Measurements from ENCODE around the gene CES3.

Gene CES3

GRCh38 chr16:67001726-67002125 is 40.7 kb downstream of the CES3 start:
- Histone ChIP-seq H3F3A (ENCODE audit: insufficient read depth, low read length) (no peaks in the 10 kb centered on the region), H4K20me1 (ENCODE audit: insufficient read depth, low read length) (no peaks in the 10 kb centered on the region), H3K27ac (ENCODE audit: low read depth, low read length, poor library complexity, severe bottlenecking) (no peak overlapping the region), H3K27me3 (ENCODE audit: insufficient read depth, low read length) (no peaks in the 10 kb centered on the region), H3K4me1 (ENCODE audit: insufficient read depth, low read length, severe bottlenecking) (peaks cover 12% of the 10 kb centered on the region), H3K4me2 (ENCODE audit: low read length) (peak overlapping the region; percentile 70; the same call in 1 of the 2 replicates), H3K36me3 (ENCODE audit: insufficient read depth, low read length) (no peaks in the 10 kb centered on the region), H3K9me3 (ENCODE audit: low read length) (no peaks in the 10 kb centered on the region), H2AFZ (ENCODE audit: low read length) (no peak overlapping the region), H3K9ac (ENCODE audit: low read length) (no peak overlapping the region), H3K4me3 (ENCODE audit: low read depth, low read length, poor library complexity, severe bottlenecking) (no peak overlapping the region), H3K79me2 (ENCODE audit: insufficient read depth, low read length) (no peaks in the 10 kb centered on the region), H3K9me2 (ENCODE audit: low read depth, low read length) (no peaks in the 10 kb centered on the region)
- no peak for TF ChIP-seq EZH2 (IDR thresholded peaks at IDR 0.05; ENCODE audit: borderline replicate concordance, low read length)
- no peak for TF ChIP-seq CTCF (IDR thresholded peaks at IDR 0.05; ENCODE audit: low read length)

GRCh38 chr16:67006930-67007658 is 46.0 kb downstream of the CES3 start:
- Histone ChIP-seq H3F3A (ENCODE audit: insufficient read depth, low read length) (no peaks in the 10 kb centered on the region), H3K9me3 (ENCODE audit: low read length) (no peaks in the 10 kb centered on the region), H3K4me3 (ENCODE audit: low read depth, low read length, poor library complexity, severe bottlenecking) (no peak overlapping the region), H2AFZ (ENCODE audit: low read length) (no peak overlapping the region), H3K36me3 (ENCODE audit: insufficient read depth, low read length) (no peaks in the 10 kb centered on the region; the same call in 1 of the 2 replicates), H3K27me3 (ENCODE audit: insufficient read depth, low read length) (no peaks in the 10 kb centered on the region), H4K20me1 (ENCODE audit: insufficient read depth, low read length) (no peaks in the 10 kb centered on the region), H3K4me1 (ENCODE audit: insufficient read depth, low read length, severe bottlenecking) (no peaks in the 10 kb centered on the region), H3K79me2 (ENCODE audit: insufficient read depth, low read length) (no peaks in the 10 kb centered on the region), H3K27ac (ENCODE audit: low read depth, low read length, poor library complexity, severe bottlenecking) (no peak overlapping the region), H3K4me2 (ENCODE audit: low read length) (no peak overlapping the region), H3K9me2 (ENCODE audit: low read depth, low read length) (no peaks in the 10 kb centered on the region), H3K9ac (ENCODE audit: low read length) (no peak overlapping the region)
- TF ChIP-seq EZH2 (IDR thresholded peaks at IDR 0.05; ENCODE audit: borderline replicate concordance, low read length) (no peak), CTCF (IDR thresholded peaks at IDR 0.05; ENCODE audit: low read length) (no peak)

- Histone ChIP-seq H3F3A (ENCODE audit: insufficient read depth, low read length) (no peaks in the 10 kb centered on the region), H3K79me2 (ENCODE audit: insufficient read depth, low read length) (no peaks in the 10 kb centered on the region), H3K4me2 (ENCODE audit: low read length) (no peak overlapping the region), H3K9me2 (ENCODE audit: low read depth, low read length) (no peaks in the 10 kb centered on the region), H3K4me3 (ENCODE audit: low read depth, low read length, poor library complexity, severe bottlenecking) (no peak overlapping the region), H3K4me1 (ENCODE audit: insufficient read depth, low read length, severe bottlenecking) (peaks cover 11% of the 10 kb centered on the region), H2AFZ (ENCODE audit: low read length) (no peak overlapping the region), H3K9me3 (ENCODE audit: low read length) (no peaks in the 10 kb centered on the region), H3K9ac (ENCODE audit: low read length) (no peak overlapping the region), H3K27me3 (ENCODE audit: insufficient read depth, low read length) (no peaks in the 10 kb centered on the region), H3K36me3 (ENCODE audit: insufficient read depth, low read length) (no peaks in the 10 kb centered on the region; the same call in 1 of the 2 replicates), H3K27ac (ENCODE audit: low read depth, low read length, poor library complexity, severe bottlenecking) (no peak overlapping the region), H4K20me1 (ENCODE audit: insufficient read depth, low read length) (no peaks in the 10 kb centered on the region)
- TF ChIP-seq EZH2 (IDR thresholded peaks at IDR 0.05; ENCODE audit: borderline replicate concordance, low read length) (no peak), CTCF (IDR thresholded peaks at IDR 0.05; ENCODE audit: low read length) (no peak)
Measured at GRCh38 chr16:67009158-67009557, 48.1 kb downstream of the CES3 start.
